Renal pelvis (tissue), 12 donors: ENCODE measurements around the gene IL12RB2. TPM values are rescaled to one million over a fixed set of nuclear protein-coding genes. Genes with fewer than 3 reads are reported as not detected.

Source experiments
- DNase-seq: peaks from one replicate; pipeline ENCODE4 v3.0.0-alpha.2; 2013
- long read RNA-seq, 16 experiments: transcript quantifications; one replicate each; lab custom pipeline, GENCODE V29; 2026
- polyA plus RNA-seq, 3 donors: library from polyadenylated mRNA; unstranded; fragments of 120-200 nt; gene quantifications; one replicate each; pipeline ENCODE4 v1.2.1, GENCODE V29; 2013; ENCODE audit not compliant: insufficient read length in 3 of 3

IL12RB2 gene, protein sequence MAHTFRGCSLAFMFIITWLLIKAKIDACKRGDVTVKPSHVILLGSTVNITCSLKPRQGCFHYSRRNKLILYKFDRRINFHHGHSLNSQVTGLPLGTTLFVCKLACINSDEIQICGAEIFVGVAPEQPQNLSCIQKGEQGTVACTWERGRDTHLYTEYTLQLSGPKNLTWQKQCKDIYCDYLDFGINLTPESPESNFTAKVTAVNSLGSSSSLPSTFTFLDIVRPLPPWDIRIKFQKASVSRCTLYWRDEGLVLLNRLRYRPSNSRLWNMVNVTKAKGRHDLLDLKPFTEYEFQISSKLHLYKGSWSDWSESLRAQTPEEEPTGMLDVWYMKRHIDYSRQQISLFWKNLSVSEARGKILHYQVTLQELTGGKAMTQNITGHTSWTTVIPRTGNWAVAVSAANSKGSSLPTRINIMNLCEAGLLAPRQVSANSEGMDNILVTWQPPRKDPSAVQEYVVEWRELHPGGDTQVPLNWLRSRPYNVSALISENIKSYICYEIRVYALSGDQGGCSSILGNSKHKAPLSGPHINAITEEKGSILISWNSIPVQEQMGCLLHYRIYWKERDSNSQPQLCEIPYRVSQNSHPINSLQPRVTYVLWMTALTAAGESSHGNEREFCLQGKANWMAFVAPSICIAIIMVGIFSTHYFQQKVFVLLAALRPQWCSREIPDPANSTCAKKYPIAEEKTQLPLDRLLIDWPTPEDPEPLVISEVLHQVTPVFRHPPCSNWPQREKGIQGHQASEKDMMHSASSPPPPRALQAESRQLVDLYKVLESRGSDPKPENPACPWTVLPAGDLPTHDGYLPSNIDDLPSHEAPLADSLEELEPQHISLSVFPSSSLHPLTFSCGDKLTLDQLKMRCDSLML
- 1 to 10 TPM in 1 of 3 donors, under 1 TPM in 2; 0.54 to 1.0 (median 0.81) TPM for polyA plus RNA-seq
- long read RNA-seq, donor 1, result 0 reads
- long read RNA-seq, donor 2, result 0 reads
- long read RNA-seq, donor 3, result 0 reads
- long read RNA-seq, donor 4, result 0 reads
- long read RNA-seq, donor 5, result 0 reads
- long read RNA-seq, donor 6, result 0 reads
- long read RNA-seq, donor 7, result 0 reads
- long read RNA-seq, donor 8, result 0 reads
- long read RNA-seq, donor 9, partial matches to known transcripts, result 524 of 750 reads
- long read RNA-seq, donor 9, other reads (novel, unspliced or antisense), result 226 of 750 reads
- long read RNA-seq, donor 10, result 0 reads
- long read RNA-seq, donor 11, result 0 reads
- long read RNA-seq, donor 12, result 0 reads
- long read RNA-seq, donor 13, result 0 reads
- long read RNA-seq, donor 14, result 0 reads
- long read RNA-seq, donor 15, result 0 reads
- long read RNA-seq, donor 16, result 0 reads

DNA sequence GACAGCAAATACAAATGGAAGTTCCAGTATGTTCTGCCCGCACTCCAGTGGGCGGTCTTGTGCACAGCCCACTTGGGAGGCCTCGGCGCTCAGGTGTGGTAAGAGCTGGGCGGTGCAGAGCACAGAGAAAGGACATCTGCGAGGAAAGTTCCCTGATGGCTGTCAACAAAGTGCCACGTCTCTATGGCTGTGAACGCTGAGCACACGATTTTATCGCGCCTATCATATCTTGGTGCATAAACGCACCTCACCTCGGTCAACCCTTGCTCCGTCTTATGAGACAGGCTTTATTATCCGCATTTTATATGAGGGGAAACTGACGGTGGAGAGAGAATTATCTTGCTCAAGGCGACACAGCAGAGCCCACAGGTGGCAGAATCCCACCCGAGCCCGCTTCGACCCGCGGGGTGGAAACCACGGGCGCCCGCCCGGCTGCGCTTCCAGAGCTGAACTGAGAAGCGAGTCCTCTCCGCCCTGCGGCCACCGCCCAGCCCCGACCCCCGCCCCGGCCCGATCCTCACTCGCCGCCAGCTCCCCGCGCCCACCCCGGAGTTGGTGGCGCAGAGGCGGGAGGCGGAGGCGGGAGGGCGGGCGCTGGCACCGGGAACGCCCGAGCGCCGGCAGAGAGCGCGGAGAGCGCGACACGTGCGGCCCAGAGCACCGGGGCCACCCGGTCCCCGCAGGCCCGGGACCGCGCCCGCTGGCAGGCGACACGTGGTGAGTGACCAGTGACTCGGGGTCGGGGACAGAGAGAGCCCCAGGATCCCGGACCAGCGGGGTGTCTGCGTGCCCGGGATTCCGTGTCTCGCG, at the start of gene IL12RB2:
Gene IL12RB2, plus strand, starts transcription at position 623 of the 810 bp plus-strand sequence. CDS start 12,496 bp downstream, outside the sequence.
- no peak for DNase-seq

DNA sequence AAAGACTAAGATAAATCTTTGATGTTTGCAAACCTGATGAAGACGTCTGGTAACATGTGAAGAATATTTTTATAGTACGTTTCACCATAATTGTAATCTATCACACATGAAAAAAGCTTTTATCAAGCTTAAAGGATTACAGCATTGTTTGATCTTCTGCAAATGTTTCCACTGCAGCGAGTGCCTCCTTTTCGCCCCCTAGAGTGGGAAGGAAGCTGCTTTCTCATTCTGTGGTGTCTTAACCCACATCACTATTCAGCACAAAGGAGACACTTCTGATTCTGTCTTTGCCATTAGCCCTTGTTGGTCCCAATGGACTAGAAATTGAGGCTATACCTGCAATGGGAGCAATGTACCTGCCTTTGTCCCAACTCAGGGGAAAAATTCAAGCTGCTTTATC, 46.0 kb upstream of the IL12RB2 start:
- no peak for DNase-seq

DNA sequence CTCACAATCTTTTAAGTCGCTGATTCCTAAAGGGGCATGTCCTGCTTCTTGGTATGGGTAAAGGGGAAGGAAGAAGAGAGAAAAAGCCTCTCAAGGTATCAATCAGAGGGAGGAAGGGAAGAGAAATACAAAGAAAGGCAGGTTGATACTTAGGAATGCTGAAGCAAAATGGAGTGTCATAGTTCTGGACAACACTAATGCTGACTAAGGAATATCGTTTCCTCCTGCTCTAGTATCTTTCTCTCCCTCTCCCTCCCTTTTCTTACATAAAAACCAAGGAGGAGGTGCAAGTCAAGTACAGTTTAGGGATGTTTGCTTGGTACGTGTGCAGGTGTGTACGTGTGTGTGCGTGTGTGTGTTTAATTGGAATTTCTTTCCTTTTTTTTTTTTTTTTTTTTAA, 44.9 kb upstream of the IL12RB2 start:
- no peak for DNase-seq

DNA sequence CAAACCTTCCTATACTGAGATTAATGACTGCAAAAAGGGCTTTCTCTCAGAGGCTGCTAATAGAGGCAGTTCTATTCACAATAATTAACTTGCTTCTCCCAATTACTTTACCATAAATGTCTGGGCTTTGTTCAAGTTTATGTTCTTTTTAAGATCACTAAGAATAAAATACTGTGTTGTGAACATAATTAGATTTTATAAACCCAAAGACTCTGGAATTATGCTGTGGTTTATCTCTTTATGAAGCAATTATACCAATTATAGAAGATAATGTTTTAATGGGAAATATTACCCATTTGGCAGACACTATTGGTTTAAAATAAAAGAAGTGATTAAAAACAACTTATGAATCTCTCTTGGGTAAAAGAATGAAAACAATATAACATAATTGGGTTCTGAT, 43.5 kb upstream of the IL12RB2 start:
- no peak for DNase-seq

DNA sequence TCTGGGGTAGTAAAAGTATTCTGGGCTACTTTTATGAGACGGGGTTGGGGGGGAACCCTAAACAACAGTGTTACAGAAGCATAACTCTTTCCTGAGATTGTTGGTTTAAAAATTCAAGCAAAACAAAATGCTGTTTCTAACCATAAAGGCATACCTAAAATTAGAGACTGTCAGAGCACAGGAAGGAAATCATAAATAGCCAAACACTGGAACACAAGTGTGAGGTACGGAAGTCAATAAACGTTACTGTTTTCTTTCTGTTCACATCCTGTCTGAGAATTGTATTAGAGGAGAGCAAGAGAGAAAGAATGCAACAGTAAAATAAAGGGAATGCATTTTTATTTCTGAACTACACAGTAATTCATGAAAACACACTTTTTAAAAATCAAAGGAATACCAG, 42.8 kb upstream of the IL12RB2 start:
- DNase-seq, result no peak

DNA sequence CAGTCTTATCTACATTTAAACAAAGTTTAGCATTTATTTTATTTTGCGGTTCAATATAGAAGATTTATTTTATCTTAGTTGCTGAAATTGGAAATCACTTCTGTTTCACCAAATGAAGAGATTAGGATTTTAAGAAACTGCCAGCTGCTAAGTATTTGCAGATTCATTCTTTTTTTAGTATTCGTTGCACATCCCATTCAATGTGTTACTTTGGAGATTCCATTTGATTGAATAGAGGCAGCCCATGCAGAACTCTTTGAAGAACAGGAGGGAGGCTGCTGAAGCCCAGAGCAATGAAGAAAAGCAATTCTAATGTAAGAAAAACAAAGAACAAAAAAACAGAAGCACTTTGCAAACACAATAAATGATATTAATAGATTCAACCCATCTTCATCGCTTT, 38.6 kb upstream of the IL12RB2 start:
- no peak for DNase-seq

DNA sequence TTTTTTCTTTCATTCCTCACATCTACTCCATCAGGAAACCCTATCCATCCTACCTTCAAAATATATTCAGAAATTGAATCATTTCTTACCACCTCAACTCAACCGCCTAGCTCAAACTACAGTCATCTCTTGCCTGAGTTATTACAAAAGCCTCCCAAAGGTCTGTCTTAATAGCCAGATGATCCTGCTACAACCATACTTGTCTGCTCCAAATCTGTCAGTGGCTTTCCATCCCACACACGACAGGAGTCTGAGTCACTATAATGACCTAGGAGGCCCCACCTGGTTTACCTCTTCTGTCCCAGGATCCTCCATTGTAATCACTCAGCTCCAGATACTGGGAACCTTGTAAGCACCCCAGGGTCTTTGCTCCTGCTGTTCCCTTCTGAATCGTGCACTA, 37.1 kb upstream of the IL12RB2 start:
- no peak for DNase-seq

DNA sequence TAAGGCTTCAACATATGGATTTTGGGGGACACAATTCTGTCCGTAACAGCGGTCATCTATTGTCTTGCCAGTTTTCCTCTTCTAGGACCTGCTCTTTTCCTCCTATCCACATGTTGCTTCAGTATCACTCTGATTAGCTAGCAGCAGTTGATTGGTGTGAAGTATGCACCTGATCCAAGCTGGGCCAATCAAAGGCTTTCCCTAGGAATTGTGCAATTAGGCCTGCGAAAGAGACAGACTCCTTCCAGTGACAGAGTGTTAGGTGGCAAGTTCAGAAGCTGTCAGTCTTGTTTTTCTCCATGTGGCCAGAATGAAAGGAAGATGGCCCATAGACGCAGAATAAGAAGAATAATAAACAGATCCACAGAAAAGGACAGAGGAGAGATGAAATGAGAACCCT, 34.1 kb upstream of the IL12RB2 start:
- DNase-seq, result no peak

DNA sequence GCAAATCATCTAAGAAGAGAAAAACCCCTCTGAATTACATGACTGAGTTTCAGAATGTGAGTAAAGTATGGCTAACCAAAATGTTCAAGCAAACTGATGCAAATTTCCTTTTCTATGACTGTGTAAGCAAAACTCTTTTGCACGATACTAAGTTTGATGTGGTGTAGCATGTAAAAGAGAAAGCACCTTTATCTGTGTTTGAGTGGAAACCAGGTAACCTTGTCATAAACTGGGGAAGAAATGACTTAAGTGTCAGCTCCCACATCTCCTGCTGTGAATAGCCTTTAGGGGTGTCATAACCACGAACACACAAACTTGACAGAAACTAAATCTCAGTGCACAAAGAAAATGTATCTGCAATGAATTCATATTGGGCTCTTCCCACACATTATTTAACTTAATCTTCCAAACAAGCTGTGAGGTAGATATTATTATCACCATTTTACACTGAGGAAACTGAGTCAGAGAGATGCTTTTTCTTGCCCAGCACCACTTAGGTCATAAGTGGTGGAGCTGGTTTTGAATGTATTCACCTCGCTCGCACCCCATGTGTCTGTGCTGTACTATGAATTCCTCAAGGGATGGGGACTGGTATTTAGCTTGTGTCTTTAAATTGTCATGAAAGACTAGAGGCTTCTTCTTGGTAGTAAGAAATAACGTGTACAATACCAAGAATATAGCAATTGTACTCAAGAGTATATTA, 32.9 kb upstream of the IL12RB2 start:
- no peak for DNase-seq

DNA sequence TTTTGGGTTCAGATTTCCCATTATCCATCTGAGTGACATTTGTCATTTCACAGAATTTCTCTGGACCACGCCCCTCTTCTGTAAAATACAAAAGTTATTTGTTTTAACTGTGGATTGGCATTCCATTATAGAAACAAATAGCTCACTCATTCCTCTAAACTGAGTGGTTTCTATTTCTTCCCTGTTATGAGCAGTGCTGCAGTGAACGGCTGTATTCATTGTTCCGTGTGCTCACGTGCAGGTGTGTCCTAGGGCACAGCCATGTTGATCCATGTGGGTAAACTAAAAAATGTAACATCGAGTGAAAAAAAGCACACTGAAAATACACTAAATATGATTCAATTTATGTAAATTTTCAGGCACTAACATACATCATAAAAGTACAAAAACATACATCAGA, 27.0 kb upstream of the IL12RB2 start:
- DNase-seq, result no peak

DNA sequence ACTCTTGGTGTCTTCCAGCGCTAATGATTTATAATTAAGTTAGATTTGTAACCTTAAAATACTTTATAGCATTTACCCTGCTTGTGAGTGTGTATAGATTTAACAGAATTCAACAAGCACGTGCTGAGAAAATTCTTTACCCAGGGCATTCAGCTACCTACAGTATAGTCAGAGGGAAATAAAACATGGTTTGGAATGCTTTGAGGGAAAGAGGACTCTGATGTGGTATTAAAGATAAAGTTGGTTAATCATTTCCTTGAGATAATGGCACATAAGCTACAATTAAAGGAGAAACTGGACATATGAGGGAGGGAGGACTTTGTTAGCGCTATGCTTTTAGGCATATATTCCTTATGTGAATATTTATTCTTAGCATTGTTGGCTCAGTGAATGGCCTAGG, 26.4 kb upstream of the IL12RB2 start:
- DNase-seq, result no peak

DNA sequence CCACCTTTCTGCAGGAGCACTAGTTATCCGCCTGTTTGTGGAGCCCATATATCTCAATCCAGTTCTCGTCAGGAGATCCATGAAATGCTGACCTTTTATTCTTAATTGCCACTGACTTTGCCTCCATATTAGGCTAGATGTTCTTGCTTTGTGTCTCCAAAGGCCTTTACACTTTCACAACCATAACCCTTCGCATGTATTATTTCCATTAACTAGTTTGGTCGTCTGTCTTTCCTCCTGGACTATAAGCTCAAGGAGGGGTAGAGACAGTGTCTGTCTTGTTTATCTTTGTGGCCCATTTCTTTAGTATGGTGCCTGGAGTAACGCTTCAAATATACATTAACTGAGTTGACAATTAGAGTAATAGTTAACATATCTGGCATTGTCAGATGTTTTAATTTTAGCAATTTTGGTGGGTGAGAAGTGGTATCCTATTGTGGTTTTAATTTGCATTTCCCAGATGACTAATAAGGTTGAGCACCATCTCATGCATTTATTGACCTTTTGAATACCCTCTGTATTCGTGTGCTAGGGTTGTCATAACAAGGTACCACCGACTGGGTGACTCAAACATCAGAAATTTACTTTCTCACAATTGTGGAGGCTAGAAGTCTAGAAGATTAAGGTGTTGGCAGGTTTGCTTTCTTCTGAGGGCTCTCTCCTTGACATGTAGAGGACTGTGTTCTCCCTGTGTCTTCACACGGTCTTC, 21.7 kb upstream of the IL12RB2 start:
- no peak for DNase-seq

DNA sequence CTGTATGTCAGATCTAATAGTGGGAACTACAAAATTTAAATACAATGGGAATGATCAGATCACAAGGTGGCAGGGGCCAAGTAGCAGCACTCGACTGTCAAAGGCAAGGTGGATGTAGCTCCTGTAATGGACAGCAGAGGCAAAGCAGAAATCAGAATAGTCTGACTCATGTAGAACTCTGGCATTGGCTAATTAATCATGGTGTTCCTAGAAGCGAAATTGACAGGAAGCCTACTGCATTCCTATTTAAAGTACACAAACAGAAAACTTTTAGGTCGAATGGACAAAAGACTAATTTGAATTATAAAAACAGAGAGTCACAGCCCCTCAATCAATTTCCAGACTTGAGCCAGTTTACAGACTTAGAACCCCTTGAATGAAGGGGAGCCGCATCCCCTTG, 17.4 kb upstream of the IL12RB2 start:
- no peak for DNase-seq

DNA sequence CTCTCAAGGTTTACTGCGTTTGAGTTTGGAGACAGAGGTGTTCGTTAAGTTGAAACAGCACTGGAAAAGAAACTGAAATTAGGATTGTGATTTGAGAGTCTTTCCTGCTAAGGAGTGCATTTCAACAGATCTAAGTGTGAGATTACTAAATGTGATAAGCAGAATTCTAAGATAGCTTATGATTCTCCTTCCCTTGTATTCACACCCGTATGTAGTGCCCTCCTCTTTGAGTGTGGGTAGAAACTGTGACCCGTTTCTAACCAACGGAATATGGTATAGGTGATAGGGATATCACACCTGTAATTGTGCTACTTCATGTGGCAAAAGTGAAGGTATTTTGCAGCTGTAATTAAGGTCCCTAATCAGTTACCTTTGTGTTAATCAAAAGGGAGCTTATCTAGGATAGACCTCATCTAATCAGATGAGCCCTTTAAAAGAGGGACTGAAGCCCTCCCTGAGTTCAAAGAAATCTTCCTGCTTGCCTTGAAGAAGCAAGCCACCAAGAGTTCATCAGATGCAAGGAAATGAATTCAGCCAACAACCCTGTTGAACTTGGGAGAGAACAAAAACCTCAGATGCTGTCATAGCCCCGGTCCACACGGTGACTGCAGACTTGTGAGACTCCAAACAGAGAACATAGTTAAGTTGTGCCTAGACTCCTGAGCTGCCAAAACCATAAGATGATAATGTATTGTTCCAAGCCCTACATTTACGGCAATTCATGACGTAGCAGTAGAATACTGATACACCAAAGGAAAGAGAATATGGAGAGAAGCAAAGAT, 12.6 kb upstream of the IL12RB2 start:
- no peak for DNase-seq

DNA sequence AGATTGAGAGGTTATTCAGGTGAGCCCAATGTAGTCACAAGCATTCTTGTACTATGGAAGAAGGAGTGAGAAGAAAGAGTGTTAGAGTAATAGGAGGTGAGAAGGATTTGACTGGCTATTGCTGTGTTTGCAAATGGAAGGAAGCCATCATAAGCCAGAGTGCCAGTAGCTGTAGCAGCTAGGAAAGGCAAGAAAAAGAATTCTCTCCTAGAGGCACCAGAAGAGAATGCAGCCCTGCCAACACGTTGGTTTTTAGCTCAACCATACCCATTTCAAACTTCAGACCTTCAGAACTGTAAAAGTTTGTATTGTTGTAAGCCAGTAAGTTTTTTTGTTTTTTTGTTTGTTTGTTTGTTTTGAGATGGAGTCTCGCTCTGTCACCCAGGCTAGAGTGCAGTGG, 8.9 kb upstream of the IL12RB2 start:
- no peak for DNase-seq

DNA sequence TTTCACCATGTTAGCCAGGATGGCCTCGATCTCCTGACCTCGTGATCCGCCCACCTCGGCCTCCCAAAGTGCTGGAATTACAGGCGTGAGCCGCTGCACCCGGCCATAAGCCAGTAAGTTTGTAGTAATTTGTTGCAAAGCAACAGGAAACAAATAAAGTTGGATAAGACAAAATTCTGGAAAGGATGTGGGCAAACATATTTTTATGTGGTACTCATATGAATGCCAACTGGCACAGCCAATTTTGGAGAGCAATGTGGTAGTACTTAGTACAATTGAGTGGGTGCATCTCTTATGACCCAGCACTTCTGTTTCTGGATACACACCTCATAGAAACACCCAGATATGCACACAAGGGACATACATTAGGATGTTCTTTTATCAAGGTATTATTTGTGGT, 8.4 kb upstream of the IL12RB2 start:
- DNase-seq, result no peak

DNA sequence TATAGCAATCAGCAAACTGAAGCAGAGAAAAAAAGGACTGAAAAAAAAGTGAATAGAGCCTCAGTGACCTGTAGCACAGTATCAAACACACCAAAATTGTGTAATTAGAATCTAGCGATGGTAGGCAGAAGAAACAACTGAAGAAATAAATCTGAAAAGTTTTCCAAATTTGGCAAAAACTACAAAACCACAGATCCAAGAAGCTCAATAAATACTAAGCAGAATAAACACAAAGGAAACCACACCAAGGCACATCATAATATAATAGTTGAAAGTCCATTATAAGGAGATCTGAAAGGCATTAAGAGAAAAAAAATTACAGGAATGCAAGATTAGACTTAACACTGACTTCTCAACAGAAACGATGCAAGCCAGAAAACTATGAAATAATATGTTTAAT, 7.1 kb upstream of the IL12RB2 start:
- DNase-seq, result no peak

DNA sequence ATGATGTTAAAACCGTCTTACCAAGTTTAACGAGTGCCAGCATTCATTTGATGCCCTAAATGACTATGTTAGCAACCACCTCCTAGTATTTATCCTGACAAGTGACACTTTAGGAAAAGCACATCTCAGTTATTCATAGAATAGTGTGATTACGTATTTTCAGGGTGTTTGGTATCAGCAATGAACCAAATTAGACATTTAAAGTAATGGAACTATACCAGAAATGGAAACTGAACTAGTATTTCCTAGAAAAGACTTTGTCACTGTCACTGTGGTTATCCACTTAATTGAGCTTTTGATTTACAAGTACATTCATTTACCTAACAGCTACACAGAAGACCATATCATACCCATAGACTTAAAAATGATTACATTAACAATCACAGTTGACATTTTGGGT, 3.6 kb upstream of the IL12RB2 start:
- no peak for DNase-seq

DNA sequence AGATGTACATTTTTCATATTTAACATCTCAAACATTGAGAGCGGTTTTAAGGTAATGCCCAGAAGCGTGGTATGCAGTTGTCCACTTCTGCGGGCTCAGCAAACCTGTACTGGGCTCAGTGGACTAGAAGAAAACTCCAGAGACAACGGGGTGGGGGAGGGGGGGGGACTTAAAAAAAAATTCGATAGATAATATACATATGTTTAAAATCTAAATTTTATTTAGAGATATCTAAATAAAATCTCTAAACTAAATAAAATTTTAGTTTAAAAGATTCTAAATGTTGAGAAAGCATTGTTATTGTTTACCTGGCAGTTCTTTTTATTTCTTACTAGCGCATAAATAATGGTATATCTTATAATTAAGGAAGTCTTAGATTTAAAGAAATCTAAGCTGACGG, 1.1 kb upstream of the IL12RB2 start:
- no peak for DNase-seq
